H9 (cell line): ENCODE measurements around the gene HIVEP1. TPM values are rescaled to one million over a fixed set of nuclear protein-coding genes. Genes with fewer than 3 reads are reported as not detected.

ENCODE experiments used
- DNase-seq: peaks from one replicate; pipeline ENCODE4 v3.0.0-alpha.2; 2017
- H2AFZ ChIP-seq: one replicate; pipeline ENCODE4 v1.6.1; 2013; ENCODE audit warnings: mild to moderate bottlenecking, low read length, control low read depth, moderate library complexity
- H2AK5ac ChIP-seq: 2 replicates; pipeline ENCODE4 v1.6.1; 2013; ENCODE audit warnings: low read length, control low read depth, mixed read lengths; ENCODE audit not compliant: insufficient read length
- H2BK120ac ChIP-seq: one replicate; pipeline ENCODE4 v1.6.1; 2013; ENCODE audit warnings: low read depth, mild to moderate bottlenecking, low read length, control low read depth, inconsistent platforms; ENCODE audit not compliant: poor library complexity, severe bottlenecking
- H2BK12ac ChIP-seq: 2 replicates; pipeline ENCODE4 v1.6.1; 2013; ENCODE audit warnings: low read length, control low read depth, mixed read lengths, low read depth; ENCODE audit not compliant: insufficient read length
- H2BK15ac ChIP-seq: 2 replicates; pipeline ENCODE4 v1.6.1; 2013; ENCODE audit warnings: low read depth, low read length, control low read depth
- H2BK20ac ChIP-seq: one replicate; pipeline ENCODE4 v1.6.1; 2013; ENCODE audit warnings: low read depth, mild to moderate bottlenecking, low read length, control low read depth, inconsistent platforms; ENCODE audit not compliant: poor library complexity, severe bottlenecking
- H2BK5ac ChIP-seq: 2 replicates; pipeline ENCODE4 v1.6.1; 2013; ENCODE audit warnings: low read length, control low read depth, mixed read lengths; ENCODE audit not compliant: insufficient read length
- H3K14ac ChIP-seq: 2 replicates; pipeline ENCODE4 v1.6.1; 2013; ENCODE audit warnings: low read length, control low read depth; ENCODE audit not compliant: insufficient read depth
- H3K18ac ChIP-seq: 2 replicates; pipeline ENCODE4 v1.6.1; 2013; ENCODE audit warnings: low read depth, mild to moderate bottlenecking, mixed read lengths, low read length, control low read depth; ENCODE audit not compliant: insufficient read length
- H3K23ac ChIP-seq: 2 replicates; pipeline ENCODE4 v1.6.1; 2013; ENCODE audit warnings: low read length, control low read depth, mixed read lengths, low read depth; ENCODE audit not compliant: insufficient read length
- H3K23me2 ChIP-seq: 2 replicates; pipeline ENCODE4 v1.6.1; 2013; ENCODE audit warnings: low read depth, mild to moderate bottlenecking, mixed read lengths, low read length, control low read depth; ENCODE audit not compliant: insufficient read length, poor library complexity, severe bottlenecking
- H3K27ac ChIP-seq: 2 replicates; pipeline ENCODE4 v1.5.1; 2013; ENCODE audit warnings: low read length, control low read depth, mixed read lengths, low read depth; ENCODE audit not compliant: insufficient read length
- H3K27me3 ChIP-seq: 2 replicates; pipeline ENCODE4 v1.6.1; 2013; ENCODE audit warnings: low read length, control low read depth, inconsistent platforms; ENCODE audit not compliant: insufficient read depth
- H3K4ac ChIP-seq: 2 replicates; pipeline ENCODE4 v1.6.1; 2013; ENCODE audit warnings: low read depth, mild to moderate bottlenecking, control low read depth, inconsistent platforms, low read length, moderate library complexity
- H3K4me1 ChIP-seq: 2 replicates; pipeline ENCODE4 v1.6.1; 2013; ENCODE audit warnings: low read length, control low read depth, inconsistent platforms; ENCODE audit not compliant: insufficient read depth
- H3K4me2 ChIP-seq: 2 replicates; pipeline ENCODE4 v1.6.1; 2013; ENCODE audit warnings: low read length, control low read depth, mixed read lengths; ENCODE audit not compliant: insufficient read length, insufficient read depth
- H3K56ac ChIP-seq: 2 replicates; pipeline ENCODE4 v1.6.1; 2013; ENCODE audit warnings: low read depth, mild to moderate bottlenecking, mixed read lengths, low read length, control low read depth; ENCODE audit not compliant: insufficient read length
- H3K79me1 ChIP-seq: 2 replicates; pipeline ENCODE4 v1.6.1; 2013; ENCODE audit warnings: low read depth, mild to moderate bottlenecking, moderate library complexity, low read length, control low read depth, inconsistent platforms; ENCODE audit not compliant: insufficient read depth, poor library complexity, severe bottlenecking
- H3K79me2 ChIP-seq: 2 replicates; pipeline ENCODE4 v1.6.1; 2013; ENCODE audit warnings: low read length, control low read depth, inconsistent platforms; ENCODE audit not compliant: insufficient read depth
- H3K9ac ChIP-seq: 2 replicates; pipeline ENCODE4 v1.6.1; 2013; ENCODE audit warnings: low read length, control low read depth, mixed read lengths; ENCODE audit not compliant: insufficient read length; ENCODE audit errors: extremely low read depth
- H3K9me3 ChIP-seq: one replicate; pipeline ENCODE4 v1.6.1; 2013; ENCODE audit warnings: low read depth, low read length, inconsistent platforms; ENCODE audit not compliant: control insufficient read depth
- H3T11ph ChIP-seq: one replicate; pipeline ENCODE4 v1.6.1; 2013; ENCODE audit warnings: mild to moderate bottlenecking, low read length, control low read depth, inconsistent platforms
- H4K20me1 ChIP-seq: one replicate; pipeline ENCODE4 v1.6.1; 2013; ENCODE audit not compliant: control insufficient read depth, insufficient read length, insufficient read depth
- H4K5ac ChIP-seq: 2 replicates; pipeline ENCODE4 v1.6.1; 2013; ENCODE audit warnings: low read depth, mild to moderate bottlenecking, mixed read lengths, low read length, control low read depth; ENCODE audit not compliant: insufficient read length
- H4K8ac ChIP-seq: replicated peaks from 2 replicates; pipeline ENCODE4 v1.6.1; 2013; ENCODE audit warnings: low read length, control low read depth, mixed read lengths, low read depth; ENCODE audit not compliant: insufficient read length
- H4K91ac ChIP-seq: 2 replicates; pipeline ENCODE4 v1.6.1; 2013; ENCODE audit warnings: low read depth, mild to moderate bottlenecking, moderate library complexity, mixed read lengths, low read length, control low read depth; ENCODE audit not compliant: insufficient read length
- H3K27ac Mint-ChIP-seq, 3 experiments: 2 replicates in 2 of 3; 3 replicates in 1 of 3; pipeline ENCODE4 v1.8.0; 2020 to 2021; ENCODE audit warnings: mixed read lengths in 3 of 3, mild to moderate bottlenecking in 1 of 3, moderate library complexity in 1 of 3
- H3K27me3 Mint-ChIP-seq: 2 replicates; pipeline ENCODE4 v1.8.0; 2021; ENCODE audit warnings: low read depth, mild to moderate bottlenecking, moderate library complexity, mixed read lengths
- H3K36me3 Mint-ChIP-seq, 3 experiments: 2 replicates in 2 of 3; 3 replicates in 1 of 3; pipeline ENCODE4 v1.8.0; 2020 to 2021; ENCODE audit warnings: low read depth in 3 of 3, mixed read lengths in 3 of 3; ENCODE audit not compliant: insufficient read depth in 1 of 3
- H3K4me1 Mint-ChIP-seq, 2 experiments: 2 replicates each; pipeline ENCODE4 v1.8.0; 2020; ENCODE audit warnings: mixed read lengths in 2 of 2
- H3K4me3 Mint-ChIP-seq, 2 experiments: 2 replicates in 1 of 2; 3 replicates in 1 of 2; pipeline ENCODE4 v1.8.0; 2020 to 2021; ENCODE audit warnings: mild to moderate bottlenecking in 2 of 2, mixed read lengths in 2 of 2, moderate library complexity in 1 of 2
- H3K9me3 Mint-ChIP-seq, 2 experiments: 2 replicates in 1 of 2; 3 replicates in 1 of 2; pipeline ENCODE4 v1.8.0; 2020; ENCODE audit warnings: mild to moderate bottlenecking in 2 of 2, mixed read lengths in 2 of 2, moderate library complexity in 1 of 2
- WGBS: extraction: QIAGEN DNeasy Blood & Tissue Kit; methylation state at CpG from one replicate; pipeline ENCODE4 v1.1.7; 2013; ENCODE audit warnings: missing lambda C conversion rate, low lambda C conversion rate, mixed read lengths; ENCODE audit not compliant: insufficient read length; ENCODE audit errors: extremely low coverage; 5-methylcytosine and 5-hydroxymethylcytosine counted together
- total RNA-seq: library from RNA; stranded (reverse); gene quantifications from 2 replicates; pipeline ENCODE4 v1.2.1, GENCODE V29; 2021
- TF ChIP-seq, protein P1 (sequence below): fragments of 200-600 bp; sonication (generic); conservative IDR thresholded peaks from 3 replicates; pipeline ENCODE4 v1.8.0; 2021; ENCODE audit warnings: antibody characterized with exemption, mild to moderate bottlenecking

Gene HIVEP1
- total RNA-seq, 1 experiment from 2014 or later, result 44.2 TPM

DNA sequence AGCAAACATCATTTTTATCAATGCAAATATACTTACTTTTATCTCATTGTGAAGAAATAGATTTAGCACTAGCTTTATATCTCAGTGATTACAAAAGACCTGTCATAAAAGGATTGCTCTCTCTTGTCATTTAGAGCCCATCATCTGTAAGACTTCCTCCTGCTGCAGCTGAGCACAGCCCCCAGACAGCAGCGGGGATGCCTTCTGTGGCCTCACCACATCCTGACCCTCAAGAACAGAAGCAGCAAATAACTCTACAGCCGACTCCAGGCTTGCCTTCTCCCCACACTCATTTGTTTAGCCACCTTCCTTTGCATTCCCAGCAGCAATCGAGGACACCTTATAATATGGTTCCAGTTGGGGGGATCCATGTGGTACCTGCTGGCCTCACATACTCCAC lies 151.0 kb downstream of the HIVEP1 start:
- peaks cover 0 to 5% of the 10 kb centered on the region in 2 experiments; a peak in 3 of 4 replicates for H3K4me1 Mint-ChIP-seq
- Histone ChIP-seq H3T11ph (no peak overlapping the region), H4K20me1 (no peaks in the 10 kb centered on the region), H2BK20ac (no peak overlapping the region), H2AK5ac (no peak overlapping the region), H3K79me2 (no peaks in the 10 kb centered on the region), H4K5ac (no peak overlapping the region), H4K8ac (no peak overlapping the region), H4K91ac (no peak overlapping the region), H2BK120ac (no peak overlapping the region), H3K27me3 (no peaks in the 10 kb centered on the region), H3K4me1 (no peaks in the 10 kb centered on the region), H2AFZ (no peak overlapping the region), H3K56ac (no peak overlapping the region), H3K18ac (no peak overlapping the region), H3K14ac (no peak overlapping the region), H3K9ac (no peak overlapping the region), H3K23me2 (no peaks in the 10 kb centered on the region), H3K4me2 (no peak overlapping the region), H3K23ac (no peak overlapping the region), H2BK12ac (no peak overlapping the region), H3K27ac (no peak overlapping the region), H2BK5ac (no peak overlapping the region), H3K4ac (no peak overlapping the region), H3K9me3 (no peaks in the 10 kb centered on the region), H2BK15ac (no peak overlapping the region), H3K79me1 (no peaks in the 10 kb centered on the region)
- no peaks in the 10 kb centered on the region for H3K9me3 Mint-ChIP-seq
- no CpG with 5 or more reads among the region's 3 CpGs for WGBS
- no peaks in the 10 kb centered on the region for H3K27me3 Mint-ChIP-seq
- H3K27ac Mint-ChIP-seq, result peak overlapping the region in 1 of 3 experiments; percentile 28; a peak in 2 of 7 replicates
- TF ChIP-seq, protein P1, sequence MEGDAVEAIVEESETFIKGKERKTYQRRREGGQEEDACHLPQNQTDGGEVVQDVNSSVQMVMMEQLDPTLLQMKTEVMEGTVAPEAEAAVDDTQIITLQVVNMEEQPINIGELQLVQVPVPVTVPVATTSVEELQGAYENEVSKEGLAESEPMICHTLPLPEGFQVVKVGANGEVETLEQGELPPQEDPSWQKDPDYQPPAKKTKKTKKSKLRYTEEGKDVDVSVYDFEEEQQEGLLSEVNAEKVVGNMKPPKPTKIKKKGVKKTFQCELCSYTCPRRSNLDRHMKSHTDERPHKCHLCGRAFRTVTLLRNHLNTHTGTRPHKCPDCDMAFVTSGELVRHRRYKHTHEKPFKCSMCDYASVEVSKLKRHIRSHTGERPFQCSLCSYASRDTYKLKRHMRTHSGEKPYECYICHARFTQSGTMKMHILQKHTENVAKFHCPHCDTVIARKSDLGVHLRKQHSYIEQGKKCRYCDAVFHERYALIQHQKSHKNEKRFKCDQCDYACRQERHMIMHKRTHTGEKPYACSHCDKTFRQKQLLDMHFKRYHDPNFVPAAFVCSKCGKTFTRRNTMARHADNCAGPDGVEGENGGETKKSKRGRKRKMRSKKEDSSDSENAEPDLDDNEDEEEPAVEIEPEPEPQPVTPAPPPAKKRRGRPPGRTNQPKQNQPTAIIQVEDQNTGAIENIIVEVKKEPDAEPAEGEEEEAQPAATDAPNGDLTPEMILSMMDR, result no peak
- DNase-seq, result no peak
- H3K36me3 Mint-ChIP-seq, result peaks cover 27 to 36% (median 30%) of the 10 kb centered on the region in 3 experiments; a peak in 6 of 7 replicates
- H3K4me3 Mint-ChIP-seq, result no peak overlapping the region
